Stimulated activated CD8-positive, alpha-beta memory T cell treated with anti-CD3 and anti-CD28 coated beads, Interleukin-7, amount 100 ng/mL, for 1 hour (primary cell): Measurements from ENCODE around the gene SRGN.

Source experiments
- DNase-seq, 2 donors: peaks; one replicate each; pipeline ENCODE4 v3.0.0-alpha.2; 2020; ENCODE audit warnings: low read depth in 2 of 2

SRGN gene

GRCh38 chr10:69090685-69091084, 2.8 kb downstream of the SRGN start:
- no peak for DNase-seq

GRCh38 chr10:69091143-69091651, 3.3 kb downstream of the SRGN start:
- no peak for DNase-seq

- peak; percentile 59 to 66 for DNase-seq
These were observed 5.3 kb downstream of the SRGN start for GRCh38 chr10:69092959-69093850.

GRCh38 chr10:69093933-69094332, 6.0 kb downstream of the SRGN start:
- DNase-seq, result no peak

- no peak for DNase-seq
These were observed 8.1 kb downstream of the SRGN start for GRCh38 chr10:69096045-69096444.

- no peak for DNase-seq
These were observed 9.8 kb downstream of the SRGN start for GRCh38 chr10:69097729-69098128.

- no peak for DNase-seq
These were observed 12.4 kb downstream of the SRGN start for GRCh38 chr10:69100136-69100872.

GRCh38 chr10:69101451-69102095, 13.7 kb downstream of the SRGN start:
- DNase-seq, result no peak

- DNase-seq, result no peak
These were observed 14.5 kb downstream of the SRGN start for GRCh38 chr10:69102440-69102839.

GRCh38 chr10:69103784-69104183, 15.9 kb downstream of the SRGN start:
- no peak for DNase-seq

GRCh38 chr10:69104994-69105790, 17.3 kb downstream of the SRGN start:
- DNase-seq, result no peak

GRCh38 chr10:69107176-69107490, 19.2 kb downstream of the SRGN start:
- DNase-seq, result no peak

GRCh38 chr10:69107699-69108098, 19.8 kb downstream of the SRGN start:
- no peak for DNase-seq

GRCh38 chr10:69119896-69120295, 32.0 kb downstream of the SRGN start:
- no peak for DNase-seq

- no peak for DNase-seq
These were observed 35.4 kb downstream of the SRGN start for GRCh38 chr10:69123306-69123746.

GRCh38 chr10:69123747-69124562, 36.1 kb downstream of the SRGN start, which contains the start of gene VPS26A:
VPS26A (plus strand) TSS chr10:69124178; CDS start chr10:69124278, 100 bp downstream.
- peak; percentile 96 for DNase-seq

- peak; percentile 28 to 34 for DNase-seq
These were observed 36.8 kb downstream of the SRGN start for GRCh38 chr10:69124563-69125268.

- no peak for DNase-seq
These were observed 37.7 kb downstream of the SRGN start for GRCh38 chr10:69125554-69125953.

GRCh38 chr10:69130251-69130650, 42.3 kb downstream of the SRGN start:
- DNase-seq, result no peak

- DNase-seq, result no peak
These were observed 52.1 kb downstream of the SRGN start for GRCh38 chr10:69139961-69140360.
